VCaP (cell line): Measurements from ENCODE around the gene TBC1D22A.

ENCODE experiments used
- H3K27ac ChIP-seq: fragments of 450-650 bp; 2 replicates; pipeline ENCODE4 v1.5.1; 2017
- TF ChIP-seq, protein P1 (sequence below): fragments of 450-650 bp; conservative IDR thresholded peaks from 2 replicates; pipeline ENCODE4 v1.5.1; 2017; ENCODE audit warnings: mild to moderate bottlenecking, moderate library complexity

TBC1D22A gene

DNA sequence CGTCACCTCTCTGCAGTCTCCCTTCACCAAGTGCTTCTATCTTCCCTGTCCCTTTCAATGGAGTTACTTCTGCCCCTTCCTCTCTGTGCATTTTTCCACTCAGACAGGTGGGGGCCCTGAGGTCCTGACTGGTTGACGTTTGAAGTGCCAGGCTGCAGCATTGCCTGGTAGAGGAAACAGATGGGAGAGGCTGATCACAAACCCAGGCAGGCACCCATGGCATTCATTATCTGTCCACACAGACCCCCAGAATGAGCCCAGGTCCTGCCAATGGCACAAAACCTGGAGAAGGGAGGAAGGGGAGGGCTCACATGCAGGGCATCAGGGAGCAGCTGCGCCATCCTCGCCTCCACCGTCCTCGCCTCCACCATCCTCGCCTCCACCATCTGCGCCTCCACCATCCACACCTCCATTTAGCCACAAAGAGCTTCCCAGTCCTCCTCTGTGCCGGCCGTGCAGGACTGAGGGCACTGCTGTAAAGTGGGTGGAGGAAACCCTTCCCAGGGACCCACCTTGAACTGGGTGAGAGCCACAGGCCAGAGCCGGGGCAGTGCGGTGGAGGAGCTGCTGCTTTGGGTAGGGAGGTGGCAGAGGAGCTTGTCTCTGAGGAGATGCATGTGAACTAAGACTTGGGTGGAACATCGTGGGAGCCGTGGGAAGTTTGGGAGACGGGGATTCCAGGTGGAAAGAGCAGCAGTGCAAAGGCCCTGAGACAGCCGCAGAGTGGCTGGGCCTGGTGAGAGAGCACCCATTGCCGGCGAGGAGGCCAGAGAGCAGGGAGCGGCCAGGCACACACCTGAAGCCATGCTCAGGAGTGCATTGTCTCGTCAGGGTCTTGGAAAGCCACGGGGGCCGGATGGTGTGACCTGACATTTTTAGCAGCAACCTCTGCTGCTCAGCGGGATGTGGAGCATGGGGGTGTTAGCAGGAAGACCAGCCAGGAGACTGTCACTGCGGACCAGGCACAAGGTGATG, 145.1 kb downstream of the TBC1D22A start:
- TF ChIP-seq, protein P1, sequence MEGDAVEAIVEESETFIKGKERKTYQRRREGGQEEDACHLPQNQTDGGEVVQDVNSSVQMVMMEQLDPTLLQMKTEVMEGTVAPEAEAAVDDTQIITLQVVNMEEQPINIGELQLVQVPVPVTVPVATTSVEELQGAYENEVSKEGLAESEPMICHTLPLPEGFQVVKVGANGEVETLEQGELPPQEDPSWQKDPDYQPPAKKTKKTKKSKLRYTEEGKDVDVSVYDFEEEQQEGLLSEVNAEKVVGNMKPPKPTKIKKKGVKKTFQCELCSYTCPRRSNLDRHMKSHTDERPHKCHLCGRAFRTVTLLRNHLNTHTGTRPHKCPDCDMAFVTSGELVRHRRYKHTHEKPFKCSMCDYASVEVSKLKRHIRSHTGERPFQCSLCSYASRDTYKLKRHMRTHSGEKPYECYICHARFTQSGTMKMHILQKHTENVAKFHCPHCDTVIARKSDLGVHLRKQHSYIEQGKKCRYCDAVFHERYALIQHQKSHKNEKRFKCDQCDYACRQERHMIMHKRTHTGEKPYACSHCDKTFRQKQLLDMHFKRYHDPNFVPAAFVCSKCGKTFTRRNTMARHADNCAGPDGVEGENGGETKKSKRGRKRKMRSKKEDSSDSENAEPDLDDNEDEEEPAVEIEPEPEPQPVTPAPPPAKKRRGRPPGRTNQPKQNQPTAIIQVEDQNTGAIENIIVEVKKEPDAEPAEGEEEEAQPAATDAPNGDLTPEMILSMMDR, result no peak
- no peak overlapping the region for H3K27ac ChIP-seq

DNA sequence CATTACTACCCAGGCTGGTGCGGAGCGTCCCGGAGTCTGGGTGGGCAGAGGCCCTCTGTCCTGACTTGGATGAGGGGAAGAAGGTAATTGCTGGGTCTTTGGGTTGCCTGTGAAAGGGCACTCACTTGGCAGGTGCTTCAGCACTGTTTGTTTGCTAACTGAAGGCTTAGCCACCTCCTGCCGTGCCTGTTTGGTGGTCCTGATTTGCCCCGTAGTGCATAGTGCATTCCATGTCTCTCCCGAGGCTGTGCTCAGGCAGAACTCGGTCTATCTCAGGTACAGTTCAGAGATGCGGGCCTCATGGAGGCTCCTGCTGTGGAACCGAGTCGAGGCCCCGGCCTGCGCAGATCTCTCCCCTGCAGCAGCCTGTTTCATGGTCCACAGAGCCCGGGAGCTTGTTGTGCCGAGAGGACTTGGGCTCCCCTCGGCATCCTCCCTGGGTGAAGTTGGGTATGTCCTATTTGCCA, 146.2 kb downstream of the TBC1D22A start:
- no peak overlapping the region for H3K27ac ChIP-seq
- TF ChIP-seq, protein P1, result no peak

DNA sequence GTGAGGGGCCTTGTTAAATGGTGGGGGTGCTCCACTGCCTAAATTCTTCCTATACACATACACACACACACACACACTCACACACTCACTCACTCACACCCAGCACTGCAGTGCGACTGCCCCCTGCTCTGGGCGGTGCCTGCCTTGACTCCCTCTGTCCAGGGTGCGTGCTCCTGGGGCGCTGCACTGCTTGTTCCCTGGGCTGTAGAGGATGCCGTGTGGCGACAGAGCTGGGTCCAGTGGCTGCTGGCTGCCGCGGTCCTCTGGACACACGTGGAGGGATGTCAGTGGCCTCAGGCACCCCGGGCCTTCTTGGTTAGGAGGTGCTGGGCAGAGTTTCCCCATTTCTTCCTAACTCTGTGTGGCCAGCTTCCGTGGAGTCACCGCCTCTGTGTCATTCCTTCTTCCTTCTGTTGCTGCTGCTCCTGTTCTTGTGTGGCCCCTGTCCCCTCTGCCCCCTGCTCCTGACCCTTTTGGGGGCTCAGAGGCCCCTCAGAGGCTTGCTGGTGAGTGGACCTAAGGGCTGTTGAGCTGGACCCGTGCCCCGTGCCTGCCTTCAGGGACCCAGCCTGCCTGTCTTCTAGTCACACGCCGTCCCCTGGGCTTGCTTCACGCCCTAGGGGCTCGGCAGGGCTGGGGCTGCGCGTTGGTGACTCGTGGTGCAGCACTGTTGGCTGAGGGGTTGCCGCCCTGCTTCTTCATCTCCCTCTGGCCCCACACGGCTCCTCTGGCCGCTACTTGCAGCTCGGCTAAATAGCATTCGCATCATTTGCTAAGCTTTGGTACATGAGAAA, 147.0 kb downstream of the TBC1D22A start:
- no peak overlapping the region for H3K27ac ChIP-seq
- TF ChIP-seq, protein P1, result no peak

DNA sequence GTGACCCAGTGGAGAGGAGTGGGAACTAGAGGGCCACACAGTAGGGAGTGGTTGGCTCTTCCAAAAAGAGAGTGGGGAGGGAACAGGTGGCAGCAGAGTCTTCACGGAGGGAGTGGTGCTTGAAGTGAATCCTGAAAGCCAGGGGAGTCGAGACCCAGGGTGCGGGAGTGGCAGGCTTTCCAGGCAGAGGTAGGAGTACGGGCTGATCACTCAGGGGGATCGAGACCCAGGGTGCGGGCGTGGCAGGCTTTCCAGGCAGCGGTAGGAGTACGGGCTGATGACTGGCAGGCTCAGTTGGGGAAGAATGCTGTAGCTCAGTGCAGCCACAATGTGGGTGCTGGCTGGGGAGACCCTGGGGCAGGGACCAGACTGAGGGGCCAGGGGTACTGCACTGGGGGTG, 148.2 kb downstream of the TBC1D22A start:
- TF ChIP-seq, protein P1, result no peak
- H3K27ac ChIP-seq, result no peak overlapping the region

DNA sequence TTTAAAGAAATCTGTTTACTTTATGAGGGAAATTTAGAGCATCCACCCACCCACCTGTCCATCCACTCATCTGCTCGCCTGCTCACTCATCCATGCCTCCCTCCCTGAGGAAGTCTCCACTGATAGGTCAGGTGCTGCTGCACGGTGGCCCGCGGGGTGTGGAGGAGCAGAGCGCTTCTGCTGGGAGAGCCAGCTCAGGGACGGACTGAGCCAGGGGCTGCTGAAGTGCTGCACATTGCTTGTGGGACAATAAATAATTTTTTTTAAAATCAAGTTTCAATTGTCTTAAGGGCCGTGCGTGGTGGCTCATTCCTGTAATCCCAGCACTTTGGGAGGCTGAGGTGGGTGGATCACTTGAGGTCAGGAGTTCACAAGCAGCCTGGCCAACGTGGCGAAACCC, 148.9 kb downstream of the TBC1D22A start:
- TF ChIP-seq, protein P1, result no peak
- no peak overlapping the region for H3K27ac ChIP-seq

DNA sequence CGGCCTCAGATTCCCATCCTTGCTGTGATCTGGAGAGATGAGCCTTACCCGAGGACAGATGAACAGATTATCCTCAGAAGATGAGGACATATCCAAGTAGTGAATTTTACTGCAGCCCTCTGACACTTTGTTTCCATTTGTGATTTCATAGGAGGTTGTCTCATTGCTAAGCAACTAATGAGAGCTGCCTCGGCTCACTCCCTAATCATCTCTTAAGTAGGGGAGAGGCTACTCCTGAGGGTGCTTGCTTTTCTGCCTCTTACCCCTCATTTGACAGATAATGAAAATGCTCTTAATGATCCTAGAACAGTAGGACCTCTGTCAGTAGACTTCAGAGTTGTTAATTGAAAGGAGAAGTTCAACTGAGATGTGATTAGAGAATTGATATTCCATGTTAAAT, 150.9 kb downstream of the TBC1D22A start:
- TF ChIP-seq, protein P1, result no peak
- no peak overlapping the region for H3K27ac ChIP-seq

DNA sequence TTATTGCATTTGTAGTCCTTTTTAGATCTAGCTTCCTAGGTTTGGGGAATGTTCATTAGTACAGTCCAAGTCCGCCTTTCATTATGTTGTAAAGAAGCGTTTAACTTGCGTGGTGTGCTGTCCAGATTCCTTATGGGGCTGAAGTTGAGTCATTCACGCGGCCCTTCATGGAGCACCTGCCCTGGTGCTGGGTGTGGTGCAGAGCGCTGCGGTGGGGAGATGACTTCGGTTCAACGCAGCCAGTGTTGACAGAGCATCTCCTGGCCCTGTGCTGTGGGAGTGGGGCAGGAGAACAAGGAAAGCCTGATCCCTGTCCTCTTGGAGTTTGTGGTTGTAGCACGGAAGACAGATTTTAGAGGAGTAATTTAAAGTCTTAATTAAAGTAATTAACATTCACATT, 152.0 kb downstream of the TBC1D22A start:
- no peak overlapping the region for H3K27ac ChIP-seq
- TF ChIP-seq, protein P1, result no peak
